ENCODE data around the gene SIN3B. TPM values are rescaled to one million over a fixed set of nuclear protein-coding genes. Genes with fewer than 3 reads are reported as not detected.

The SIN3B gene
- total and polyA plus RNA-seq, 2 donors from 2014 or later = 12.2 to 62.0 TPM

GRCh38 chr19:16899566-16900075 lies 70.4 kb downstream of the SIN3B start:
- TF ChIP-seq CTCF (IDR thresholded peaks at IDR 0.05; ENCODE audit: borderline replicate concordance, extremely low read depth, insufficient read depth) = peak; percentile 19
- no peaks in the 10 kb centered on the region for H3K36me3 ChIP-seq (ENCODE audit: control insufficient read depth in 2 of 3, insufficient read depth in 3 of 3, low read length in 3 of 3)
- FAIRE-seq (no peak), DNase-seq (no peak)
- no peak overlapping the region for H3K27ac ChIP-seq (ENCODE audit: low read depth in 2 of 2, low read length in 2 of 2)
- no peak overlapping the region for H3K9ac ChIP-seq (ENCODE audit: low read length in 3 of 3)
- H3K9me3 ChIP-seq (ENCODE audit: control insufficient read depth in 2 of 3, insufficient read depth in 1 of 3, low read length in 3 of 3) = no peaks in the 10 kb centered on the region
- H3K4me1 ChIP-seq (ENCODE audit: control insufficient read depth in 2 of 3, insufficient read depth in 2 of 3, low read depth in 1 of 3, low read length in 3 of 3) = peaks cover 0 to 2% (median 0%) of the 10 kb centered on the region in 3 donors
- H3K4me3 ChIP-seq (ENCODE audit: low read length in 3 of 3) = no peak overlapping the region
- H3K27me3 ChIP-seq (ENCODE audit: control insufficient read depth, insufficient read depth, low read length) = no peaks in the 10 kb centered on the region
- intact Hi-C loops (cut with DNase I) = no loop called here

GRCh38 chr19:16901491-16902175 lies 72.4 kb downstream of the SIN3B start:
- no peak for TF ChIP-seq CTCF (IDR thresholded peaks at IDR 0.05; ENCODE audit: borderline replicate concordance, extremely low read depth, insufficient read depth)
- Histone ChIP-seq H3K9ac (ENCODE audit: low read length in 3 of 3) (no peak overlapping the region), H3K27me3 (ENCODE audit: control insufficient read depth, insufficient read depth, low read length) (no peaks in the 10 kb centered on the region), H3K4me1 (ENCODE audit: control insufficient read depth in 2 of 3, insufficient read depth in 2 of 3, low read depth in 1 of 3, low read length in 3 of 3) (peaks cover 0 to 2% (median 0%) of the 10 kb centered on the region in 3 donors), H3K27ac (ENCODE audit: low read depth in 2 of 2, low read length in 2 of 2) (no peak overlapping the region), H3K4me3 (ENCODE audit: low read length in 3 of 3) (no peak overlapping the region), H3K36me3 (ENCODE audit: control insufficient read depth in 2 of 3, insufficient read depth in 3 of 3, low read length in 3 of 3) (no peaks in the 10 kb centered on the region), H3K9me3 (ENCODE audit: control insufficient read depth in 2 of 3, insufficient read depth in 1 of 3, low read length in 3 of 3) (no peaks in the 10 kb centered on the region)
- no peak for FAIRE-seq
- intact Hi-C loops (cut with DNase I) = no loop called here
- DNase-seq = no peak

- Histone ChIP-seq H3K9ac (ENCODE audit: low read length in 3 of 3) (no peak overlapping the region), H3K9me3 (ENCODE audit: control insufficient read depth in 2 of 3, insufficient read depth in 1 of 3, low read length in 3 of 3) (no peaks in the 10 kb centered on the region), H3K27me3 (ENCODE audit: control insufficient read depth, insufficient read depth, low read length) (no peaks in the 10 kb centered on the region), H3K4me3 (ENCODE audit: low read length in 3 of 3) (no peak overlapping the region), H3K4me1 (ENCODE audit: control insufficient read depth in 2 of 3, insufficient read depth in 2 of 3, low read depth in 1 of 3, low read length in 3 of 3) (peaks cover 0 to 2% (median 0%) of the 10 kb centered on the region in 3 donors), H3K36me3 (ENCODE audit: control insufficient read depth in 2 of 3, insufficient read depth in 3 of 3, low read length in 3 of 3) (no peaks in the 10 kb centered on the region), H3K27ac (ENCODE audit: low read depth in 2 of 2, low read length in 2 of 2) (no peak overlapping the region)
- FAIRE-seq (no peak), DNase-seq (no peak)
- intact Hi-C loops (cut with DNase I) = no loop called here
- TF ChIP-seq CTCF (IDR thresholded peaks at IDR 0.05; ENCODE audit: borderline replicate concordance, extremely low read depth, insufficient read depth) = no peak
Observed at GRCh38 chr19:16902545-16902944, 73.3 kb downstream of the SIN3B start.
